ENCODE data around the gene GRAMD2B.

DNA sequence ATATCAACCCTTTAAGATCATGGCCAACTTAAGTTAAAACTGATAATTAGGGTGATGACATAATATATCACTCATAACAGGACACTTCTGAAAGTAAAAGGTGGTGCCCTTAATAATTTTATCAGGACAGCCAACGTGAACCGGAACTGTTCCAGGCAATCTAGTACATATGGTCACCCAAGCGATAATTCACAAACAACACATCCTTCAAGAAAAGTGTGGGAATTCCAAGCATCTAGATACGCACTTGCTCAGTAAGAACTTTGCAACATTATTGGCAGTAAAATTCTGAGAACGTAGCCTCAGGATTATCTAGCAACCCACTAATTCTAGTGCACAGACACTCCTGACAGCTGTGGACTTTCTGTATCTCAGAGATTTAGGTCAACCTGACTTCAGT lies 86.1 kb downstream of the GRAMD2B start:
- TF ChIP-seq, protein P1, sequence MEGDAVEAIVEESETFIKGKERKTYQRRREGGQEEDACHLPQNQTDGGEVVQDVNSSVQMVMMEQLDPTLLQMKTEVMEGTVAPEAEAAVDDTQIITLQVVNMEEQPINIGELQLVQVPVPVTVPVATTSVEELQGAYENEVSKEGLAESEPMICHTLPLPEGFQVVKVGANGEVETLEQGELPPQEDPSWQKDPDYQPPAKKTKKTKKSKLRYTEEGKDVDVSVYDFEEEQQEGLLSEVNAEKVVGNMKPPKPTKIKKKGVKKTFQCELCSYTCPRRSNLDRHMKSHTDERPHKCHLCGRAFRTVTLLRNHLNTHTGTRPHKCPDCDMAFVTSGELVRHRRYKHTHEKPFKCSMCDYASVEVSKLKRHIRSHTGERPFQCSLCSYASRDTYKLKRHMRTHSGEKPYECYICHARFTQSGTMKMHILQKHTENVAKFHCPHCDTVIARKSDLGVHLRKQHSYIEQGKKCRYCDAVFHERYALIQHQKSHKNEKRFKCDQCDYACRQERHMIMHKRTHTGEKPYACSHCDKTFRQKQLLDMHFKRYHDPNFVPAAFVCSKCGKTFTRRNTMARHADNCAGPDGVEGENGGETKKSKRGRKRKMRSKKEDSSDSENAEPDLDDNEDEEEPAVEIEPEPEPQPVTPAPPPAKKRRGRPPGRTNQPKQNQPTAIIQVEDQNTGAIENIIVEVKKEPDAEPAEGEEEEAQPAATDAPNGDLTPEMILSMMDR (IDR thresholded peaks at IDR 0.05): no peak
- no peak for TF ChIP-seq POLR2A (IDR thresholded peaks at IDR 0.05)
